Gastroesophageal sphincter (tissue), 3 donors: ENCODE measurements around the gene ACOT12.

Experiments
- CTCF ChIP-seq, 4 experiments: fragments of 200-600 bp in 2 of 4; fragments of 450-650 bp in 2 of 4; sonication (generic) in 1 of 4; IDR thresholded peaks; one replicate each; pipeline ENCODE4 v1.5.1; 2017 to 2019; ENCODE audit warnings: antibody characterized with exemption in 4 of 4, mild to moderate bottlenecking in 2 of 4, moderate library complexity in 2 of 4
- EP300 ChIP-seq: sonication (generic); formaldehyde crosslinking; IDR thresholded peaks from one replicate; pipeline ENCODE4 v1.6.1; 2017; ENCODE audit warnings: antibody characterized with exemption, mild to moderate bottlenecking
- POLR2A ChIP-seq, 2 donors: fragments of 450-650 bp; IDR thresholded peaks; one replicate each; pipeline ENCODE4 v1.6.1; 2017; ENCODE audit warnings: antibody characterized with exemption in 2 of 2, mild to moderate bottlenecking in 2 of 2, moderate library complexity in 1 of 2

DNA sequence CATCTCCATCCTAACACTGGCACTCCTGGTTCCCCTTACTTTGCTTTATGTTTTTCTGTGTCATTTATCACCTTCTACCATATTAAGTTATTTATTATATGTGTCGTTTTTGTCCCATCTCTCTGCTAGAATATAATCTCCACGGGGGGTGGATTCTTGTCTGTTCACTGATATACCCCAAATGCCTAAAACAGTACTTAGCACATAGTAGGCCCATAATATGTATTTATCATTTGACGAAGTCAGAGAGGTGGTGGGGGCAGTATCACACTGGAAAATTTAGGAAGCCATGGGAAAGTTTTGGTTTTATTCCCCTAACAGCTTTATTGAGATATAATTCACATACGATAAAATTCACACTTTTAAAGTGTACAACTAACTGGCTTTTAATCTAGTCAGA is 78.1 kb downstream of the ACOT12 start:
- no peak for TF ChIP-seq CTCF (IDR thresholded peaks at IDR 0.05)
- TF ChIP-seq EP300: no peak
- no peak for TF ChIP-seq POLR2A (IDR thresholded peaks at IDR 0.05)
